HG03457 (cell line): ENCODE results near the gene CAV1.

Experiments used
- ATAC-seq: cut with Tn5 transposase; IDR thresholded peaks from one replicate; pipeline ENCODE4 v1.9.1; 2021; ENCODE audit warnings: moderate number of reproducible peaks; ENCODE audit not compliant: unreplicated experiment

CAV1 gene

GRCh38 chr7:116553168-116553964, 28.5 kb downstream of the CAV1 start:
- ATAC-seq: no peak

- ATAC-seq: no peak
Measured at GRCh38 chr7:116554436-116554835, 29.6 kb downstream of the CAV1 start.

GRCh38 chr7:116554911-116555310, 30.1 kb downstream of the CAV1 start:
- ATAC-seq: no peak

GRCh38 chr7:116557066-116557585, 32.3 kb downstream of the CAV1 start:
- ATAC-seq: no peak

GRCh38 chr7:116557901-116558300, 33.1 kb downstream of the CAV1 start:
- no peak for ATAC-seq

GRCh38 chr7:116560021-116560970, 35.5 kb downstream of the CAV1 start:
- ATAC-seq: no peak

- no peak for ATAC-seq
Measured at GRCh38 chr7:116561697-116562483, 37.1 kb downstream of the CAV1 start.

GRCh38 chr7:116562529-116563121, 37.8 kb downstream of the CAV1 start:
- ATAC-seq: no peak

- no peak for ATAC-seq
Measured at GRCh38 chr7:116565981-116566380, 41.1 kb downstream of the CAV1 start.

- ATAC-seq: no peak
Measured at GRCh38 chr7:116566666-116567065, 41.8 kb downstream of the CAV1 start.

- ATAC-seq: no peak
Measured at GRCh38 chr7:116569737-116570136, 44.9 kb downstream of the CAV1 start.

GRCh38 chr7:116570306-116570705, 45.5 kb downstream of the CAV1 start:
- ATAC-seq: no peak

GRCh38 chr7:116571037-116571436, 46.2 kb downstream of the CAV1 start:
- ATAC-seq: no peak

- ATAC-seq: no peak
Measured at GRCh38 chr7:116571552-116571951, 46.7 kb downstream of the CAV1 start.

GRCh38 chr7:116572036-116572435, 47.2 kb downstream of the CAV1 start:
- peak; percentile 41 for ATAC-seq

- ATAC-seq: no peak
Measured at GRCh38 chr7:116573541-116573940, 48.7 kb downstream of the CAV1 start.

GRCh38 chr7:116574025-116574822, 49.4 kb downstream of the CAV1 start:
- peak; percentile 34 for ATAC-seq

GRCh38 chr7:116575853-116576252, 51.0 kb downstream of the CAV1 start:
- no peak for ATAC-seq
